HPDE6-E6E7 (cell line): Measurements from ENCODE around the gene RXFP2.

ENCODE experiments used
- DNase-seq: peaks from one replicate; pipeline ENCODE4 v3.0.0; 2011; ENCODE audit warnings: missing footprints; ENCODE audit errors: extremely low spot score

RXFP2 gene, protein sequence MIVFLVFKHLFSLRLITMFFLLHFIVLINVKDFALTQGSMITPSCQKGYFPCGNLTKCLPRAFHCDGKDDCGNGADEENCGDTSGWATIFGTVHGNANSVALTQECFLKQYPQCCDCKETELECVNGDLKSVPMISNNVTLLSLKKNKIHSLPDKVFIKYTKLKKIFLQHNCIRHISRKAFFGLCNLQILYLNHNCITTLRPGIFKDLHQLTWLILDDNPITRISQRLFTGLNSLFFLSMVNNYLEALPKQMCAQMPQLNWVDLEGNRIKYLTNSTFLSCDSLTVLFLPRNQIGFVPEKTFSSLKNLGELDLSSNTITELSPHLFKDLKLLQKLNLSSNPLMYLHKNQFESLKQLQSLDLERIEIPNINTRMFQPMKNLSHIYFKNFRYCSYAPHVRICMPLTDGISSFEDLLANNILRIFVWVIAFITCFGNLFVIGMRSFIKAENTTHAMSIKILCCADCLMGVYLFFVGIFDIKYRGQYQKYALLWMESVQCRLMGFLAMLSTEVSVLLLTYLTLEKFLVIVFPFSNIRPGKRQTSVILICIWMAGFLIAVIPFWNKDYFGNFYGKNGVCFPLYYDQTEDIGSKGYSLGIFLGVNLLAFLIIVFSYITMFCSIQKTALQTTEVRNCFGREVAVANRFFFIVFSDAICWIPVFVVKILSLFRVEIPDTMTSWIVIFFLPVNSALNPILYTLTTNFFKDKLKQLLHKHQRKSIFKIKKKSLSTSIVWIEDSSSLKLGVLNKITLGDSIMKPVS

DNA sequence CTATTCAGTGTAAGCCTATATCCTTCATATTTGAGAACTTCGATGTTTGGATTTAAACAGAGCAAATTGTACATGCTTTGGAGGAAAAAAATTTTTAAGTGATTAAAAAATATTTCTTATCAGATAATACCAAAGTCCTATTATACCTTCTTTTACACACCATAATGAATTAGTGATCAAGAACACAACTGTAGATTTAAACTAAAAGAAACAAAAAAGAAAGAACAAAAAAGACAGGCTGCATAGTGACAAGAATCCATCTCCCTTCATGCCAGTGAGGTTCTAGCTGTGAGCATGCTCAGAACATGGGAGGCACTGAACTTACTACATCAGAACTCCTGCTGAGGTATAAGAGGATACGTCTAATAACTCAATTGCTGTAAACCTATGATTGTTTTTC, at the start of gene RXFP2:
Gene RXFP2 (plus strand): TSS at position 301 of the 400 bp plus-strand sequence. CDS start 87 bp downstream, at position 388.
- no peak for DNase-seq

GRCh38 chr13:31697290-31697689, 42.0 kb upstream of the RXFP2 start:
- DNase-seq = no peak

- no peak for DNase-seq
Observed at GRCh38 chr13:31699650-31700049, 39.7 kb upstream of the RXFP2 start.

DNA sequence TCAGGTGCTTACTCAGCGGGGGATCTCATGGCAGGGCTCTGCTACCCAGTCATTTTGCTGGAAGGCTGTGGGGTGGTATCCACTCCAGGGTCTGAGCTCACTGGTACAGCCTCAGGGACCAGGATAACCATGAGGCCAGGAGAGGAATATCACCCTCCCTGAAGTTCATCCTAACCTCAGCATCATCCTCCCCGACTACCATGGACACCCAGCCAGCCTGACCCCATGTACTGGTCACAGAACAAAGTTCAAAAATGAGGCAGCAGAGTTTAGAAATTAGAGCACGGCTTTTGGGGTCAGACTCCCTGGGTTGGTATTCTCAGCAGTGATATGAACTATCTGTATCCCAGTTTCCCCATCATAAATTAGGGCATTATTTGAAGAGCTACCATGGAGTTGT, 35.5 kb upstream of the RXFP2 start:
- DNase-seq = no peak

GRCh38 chr13:31706105-31706504, 33.2 kb upstream of the RXFP2 start:
- DNase-seq = no peak

DNA sequence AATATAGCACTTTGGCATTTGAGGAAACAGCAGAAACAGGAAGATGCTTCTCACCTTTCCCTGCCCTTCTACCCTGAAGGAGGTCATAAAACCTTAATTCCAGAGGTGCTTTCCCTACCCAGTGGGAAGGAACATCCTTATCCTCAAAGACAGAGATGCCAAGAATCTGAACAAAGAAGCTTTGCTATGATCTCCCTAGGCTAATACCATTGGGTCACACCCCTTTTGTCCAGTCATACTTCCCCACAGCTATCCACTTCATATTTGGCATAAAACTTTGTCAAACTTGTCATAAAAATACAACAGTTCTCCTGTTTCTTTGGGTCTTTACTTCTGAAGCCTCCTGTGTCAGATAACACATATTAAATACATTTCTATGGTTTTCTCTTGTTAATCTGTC, 21.7 kb upstream of the RXFP2 start:
- no peak for DNase-seq

DNA sequence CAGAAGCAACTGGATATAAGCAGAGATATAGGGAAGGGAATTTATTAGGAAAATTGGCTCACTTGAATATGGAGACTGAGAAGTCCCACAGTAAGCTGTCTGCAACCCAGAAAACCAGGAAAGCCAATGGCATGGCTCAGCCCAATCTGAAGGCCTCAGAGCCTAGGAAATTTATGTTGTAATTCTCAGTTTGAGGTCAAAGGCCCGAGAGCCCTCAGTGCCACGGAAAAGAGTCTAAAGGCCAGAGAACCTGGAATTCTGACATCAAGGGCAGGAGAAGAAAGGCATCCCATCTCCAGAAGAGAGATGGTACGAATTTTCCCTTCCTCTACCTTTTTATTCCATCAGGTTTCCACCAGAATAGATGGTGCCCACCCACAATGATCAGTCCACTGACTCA, 20.1 kb upstream of the RXFP2 start:
- no peak for DNase-seq

- DNase-seq = no peak
Observed at GRCh38 chr13:31722673-31723072, 16.7 kb upstream of the RXFP2 start.

DNA sequence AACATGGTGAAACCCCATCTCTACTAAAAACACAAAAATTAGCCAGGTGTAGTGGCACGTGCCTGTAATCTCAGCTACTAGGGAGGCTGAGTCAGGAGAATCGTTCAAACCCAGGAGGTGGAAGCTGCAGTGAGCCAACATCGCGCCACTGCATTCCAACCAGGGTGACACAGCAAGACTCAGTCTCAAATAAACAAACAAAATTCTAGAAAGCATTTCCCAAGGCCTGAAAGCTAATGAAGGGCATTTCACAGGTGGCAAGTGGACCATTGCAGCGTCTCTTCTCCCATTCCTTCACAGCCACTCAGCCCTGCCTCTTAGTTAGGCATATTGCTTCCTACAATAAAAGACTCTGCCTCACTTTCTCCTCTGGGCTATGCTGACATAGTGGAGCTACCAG, 13.5 kb upstream of the RXFP2 start:
- DNase-seq = no peak

GRCh38 chr13:31731921-31732320, 7.4 kb upstream of the RXFP2 start:
- DNase-seq = no peak

DNA sequence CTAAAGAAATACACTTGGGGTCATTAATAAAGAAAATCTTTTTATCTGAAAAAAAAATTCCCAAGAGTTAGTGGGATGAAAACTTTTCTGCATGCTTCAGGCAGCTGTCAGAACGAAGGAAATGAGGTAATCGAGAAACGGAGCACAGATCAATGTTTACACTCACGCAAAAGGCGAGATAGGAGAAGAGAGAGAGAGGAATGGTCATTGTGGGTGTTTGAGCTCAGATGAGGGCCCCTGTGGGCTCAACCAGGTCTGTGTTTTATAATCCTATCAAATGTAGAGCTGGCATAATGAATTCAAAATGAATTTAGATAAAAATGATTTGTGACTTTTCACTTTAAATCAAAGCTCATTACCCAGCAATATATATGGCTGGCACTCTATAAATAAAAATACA, 6.3 kb upstream of the RXFP2 start:
- DNase-seq = no peak

- no peak for DNase-seq
Observed at GRCh38 chr13:31733647-31734046, 5.7 kb upstream of the RXFP2 start.

GRCh38 chr13:31742097-31742734, 2.9 kb downstream of the RXFP2 start:
- peak; percentile 13 for DNase-seq

DNA sequence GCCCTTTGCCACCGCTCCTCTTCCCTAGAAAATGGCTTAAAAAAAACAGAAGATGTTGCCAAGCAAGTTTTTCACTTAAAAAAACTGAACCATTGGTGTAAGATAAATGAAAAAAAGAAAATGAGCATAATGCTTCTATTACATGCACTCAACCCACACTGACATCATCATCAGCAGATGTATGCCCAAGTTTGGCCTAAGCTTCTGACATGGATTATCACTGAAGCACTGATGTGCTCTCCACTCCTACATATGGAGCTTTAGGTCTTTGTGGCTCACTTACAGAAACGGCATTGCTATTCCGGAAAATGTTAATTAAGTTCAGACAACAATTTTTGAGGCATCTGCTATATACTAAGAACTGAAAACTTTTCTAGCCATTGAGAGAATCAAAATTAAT, 8.0 kb downstream of the RXFP2 start:
- DNase-seq = no peak

DNA sequence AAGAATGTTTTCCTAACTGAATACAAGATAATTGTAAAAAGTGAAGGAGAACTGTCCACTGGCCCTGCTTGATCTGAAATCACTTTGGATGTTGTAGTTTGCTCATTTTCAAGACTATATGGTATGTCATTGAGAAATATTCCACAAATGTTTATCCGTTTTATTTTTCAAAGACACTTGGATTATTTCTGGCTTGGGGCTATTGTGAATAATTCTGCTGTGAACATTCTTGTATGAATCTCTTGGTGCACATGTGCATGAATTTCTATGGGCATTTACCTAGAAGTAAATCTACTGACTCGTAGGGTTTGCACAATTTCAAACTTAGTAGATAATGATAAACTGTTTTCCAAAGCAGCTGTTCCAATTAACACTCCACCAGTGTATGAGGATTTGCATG, 8.6 kb downstream of the RXFP2 start:
- no peak for DNase-seq

- no peak for DNase-seq
Observed at GRCh38 chr13:31749929-31750328, 10.6 kb downstream of the RXFP2 start.

DNA sequence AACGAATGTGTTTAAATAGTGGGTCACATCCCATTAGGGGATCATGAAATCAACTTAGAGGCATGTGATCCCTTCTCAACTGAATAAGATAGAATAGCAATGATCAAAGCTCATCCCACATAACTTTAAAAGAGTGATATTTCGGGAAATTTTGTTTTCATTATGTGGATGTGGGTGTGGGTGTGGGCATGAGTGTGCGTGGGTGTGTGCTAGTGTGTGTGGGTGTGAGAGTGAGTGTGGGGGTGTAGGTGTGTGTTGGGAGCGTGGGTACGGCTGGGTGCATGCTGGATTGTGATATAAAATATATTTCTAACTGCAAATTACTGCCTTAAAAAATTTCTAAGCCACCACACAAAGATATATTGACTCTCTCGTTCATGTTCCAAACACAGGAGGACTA, 15.9 kb downstream of the RXFP2 start:
- DNase-seq = no peak

DNA sequence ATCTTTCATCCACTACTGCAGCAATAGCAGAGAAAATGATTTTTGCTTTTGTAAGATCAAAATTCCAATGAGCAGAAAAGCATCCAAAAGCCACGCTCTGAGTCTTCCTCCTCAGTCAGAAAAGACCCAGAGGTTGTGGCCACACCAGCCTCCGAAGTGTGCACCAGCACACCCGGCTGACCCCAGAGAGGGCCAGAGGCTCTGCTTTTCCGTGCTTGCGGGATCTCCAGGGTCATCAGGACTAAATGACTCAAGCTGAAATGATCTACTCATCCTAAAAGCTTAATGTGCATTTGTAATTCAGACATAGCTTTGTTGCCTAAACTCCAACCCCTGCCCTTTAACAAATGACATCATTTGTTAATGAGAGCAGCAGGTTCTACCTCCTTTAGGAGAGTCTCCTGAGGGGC, 16.5 kb downstream of the RXFP2 start:
- no peak for DNase-seq

DNA sequence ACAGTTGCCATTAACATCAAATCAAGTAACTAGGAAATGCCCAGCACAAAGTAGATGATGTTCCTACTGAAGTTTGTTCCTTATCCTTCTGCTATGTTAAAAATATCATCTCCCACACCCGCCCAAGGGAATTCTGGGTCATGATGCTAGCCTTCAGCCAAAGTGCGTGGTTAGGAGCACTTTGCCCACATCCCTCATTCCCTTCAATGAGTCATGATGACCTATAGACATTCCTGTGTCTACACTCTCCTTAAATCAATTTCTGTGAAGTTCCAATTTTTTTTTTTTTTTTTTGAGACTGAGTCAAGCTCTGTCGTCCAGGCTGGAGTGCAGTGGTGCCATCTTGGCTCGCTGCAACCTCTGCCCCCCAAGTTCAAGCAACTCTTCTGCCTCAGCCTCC, 17.0 kb downstream of the RXFP2 start:
- DNase-seq = no peak

DNA sequence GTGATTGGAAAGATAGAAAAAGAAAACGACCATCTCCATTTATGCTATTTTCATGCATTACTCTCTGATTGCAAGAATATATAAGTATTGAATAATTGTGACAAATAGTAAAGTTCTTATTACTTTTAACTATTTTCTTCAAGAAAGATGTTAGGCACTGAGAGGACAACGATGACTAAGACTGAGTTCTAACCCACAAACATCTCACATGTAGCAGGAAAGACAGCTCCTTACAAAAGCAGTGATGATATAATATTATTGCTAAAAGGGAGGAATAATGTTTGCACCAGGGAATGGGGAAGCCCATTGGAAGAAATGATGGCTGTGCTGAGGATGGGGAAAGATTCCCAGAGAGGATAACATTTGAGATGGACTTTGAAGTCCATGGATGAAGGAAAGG, 22.6 kb downstream of the RXFP2 start:
- no peak for DNase-seq

DNA sequence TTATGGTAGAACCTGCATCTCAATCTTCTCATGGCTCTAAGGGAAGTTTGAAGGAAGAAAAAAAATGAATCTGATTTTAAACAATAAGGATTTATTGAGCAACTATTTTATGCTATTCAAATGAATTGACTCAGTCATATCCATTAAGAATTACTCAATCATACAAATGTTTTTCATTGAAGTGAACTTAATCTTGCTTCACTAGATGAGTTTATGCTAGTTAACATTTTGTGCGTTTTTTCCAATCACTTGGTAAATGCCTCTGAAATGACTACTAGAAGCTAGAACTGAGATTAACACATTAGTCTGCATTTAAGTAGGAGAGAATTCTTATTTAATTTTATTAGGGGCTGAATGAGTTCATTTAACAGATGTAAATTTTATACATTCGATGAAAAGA, 25.2 kb downstream of the RXFP2 start:
- DNase-seq = no peak

DNA sequence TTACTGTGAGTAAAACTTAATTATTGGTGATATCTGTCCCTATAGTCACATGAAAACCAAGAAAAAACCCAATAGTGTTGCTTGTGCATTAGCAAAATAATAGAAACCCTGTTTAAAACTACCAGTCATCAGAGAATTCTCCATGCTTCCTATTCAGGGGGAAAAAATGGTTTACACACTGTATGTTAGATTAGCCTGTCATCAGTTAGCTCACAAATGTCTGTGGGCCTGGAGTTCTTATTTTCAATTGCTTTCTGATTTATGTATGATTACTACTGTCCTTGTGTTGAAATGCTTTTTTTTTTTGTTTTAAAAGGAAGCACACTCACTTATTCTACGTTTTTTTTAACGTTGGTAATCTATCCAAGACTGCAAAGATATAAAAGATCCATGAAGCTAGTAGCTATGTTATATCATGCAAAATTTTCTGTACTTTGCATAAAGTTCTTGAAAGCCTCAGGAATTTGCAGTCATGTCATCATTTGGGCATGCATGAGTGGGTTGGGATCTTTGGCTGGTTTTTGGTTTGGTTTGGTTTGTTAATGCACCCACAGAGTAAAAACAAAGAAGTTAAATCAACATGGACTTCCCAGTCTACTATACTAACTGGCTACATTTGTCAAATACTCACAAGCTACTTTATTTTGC, 25.9 kb downstream of the RXFP2 start:
- no peak for DNase-seq
